Measurements from ENCODE around the gene CCDC78.

- TF ChIP-seq, protein P1, sequence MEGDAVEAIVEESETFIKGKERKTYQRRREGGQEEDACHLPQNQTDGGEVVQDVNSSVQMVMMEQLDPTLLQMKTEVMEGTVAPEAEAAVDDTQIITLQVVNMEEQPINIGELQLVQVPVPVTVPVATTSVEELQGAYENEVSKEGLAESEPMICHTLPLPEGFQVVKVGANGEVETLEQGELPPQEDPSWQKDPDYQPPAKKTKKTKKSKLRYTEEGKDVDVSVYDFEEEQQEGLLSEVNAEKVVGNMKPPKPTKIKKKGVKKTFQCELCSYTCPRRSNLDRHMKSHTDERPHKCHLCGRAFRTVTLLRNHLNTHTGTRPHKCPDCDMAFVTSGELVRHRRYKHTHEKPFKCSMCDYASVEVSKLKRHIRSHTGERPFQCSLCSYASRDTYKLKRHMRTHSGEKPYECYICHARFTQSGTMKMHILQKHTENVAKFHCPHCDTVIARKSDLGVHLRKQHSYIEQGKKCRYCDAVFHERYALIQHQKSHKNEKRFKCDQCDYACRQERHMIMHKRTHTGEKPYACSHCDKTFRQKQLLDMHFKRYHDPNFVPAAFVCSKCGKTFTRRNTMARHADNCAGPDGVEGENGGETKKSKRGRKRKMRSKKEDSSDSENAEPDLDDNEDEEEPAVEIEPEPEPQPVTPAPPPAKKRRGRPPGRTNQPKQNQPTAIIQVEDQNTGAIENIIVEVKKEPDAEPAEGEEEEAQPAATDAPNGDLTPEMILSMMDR (IDR thresholded peaks at IDR 0.05), result no peak
- TF ChIP-seq POLR2A (IDR thresholded peaks at IDR 0.05), result peak; percentile 63
Measured at GRCh38 chr16:684071-684794, 42.0 kb downstream of the CCDC78 start, which contains the start of gene JMJD8.
